ENCODE data around the gene PEX6. TPM values are rescaled to one million over a fixed set of nuclear protein-coding genes. Genes with fewer than 3 reads are reported as not detected.

PEX6 gene
- total RNA-seq, 1 donor from 2014 or later = 17.0 TPM

- Mint-ChIP-seq H3K27me3 (ENCODE audit: low read depth) (no peaks in the 10 kb centered on the region), H3K4me3 (ENCODE audit: unreplicated experiment) (no peak overlapping the region), H3K9me3 (ENCODE audit: low read depth) (no peaks in the 10 kb centered on the region), H3K27ac (ENCODE audit: unreplicated experiment) (peak overlapping the region; percentile 29), H3K4me1 (ENCODE audit: low read depth) (no peaks in the 10 kb centered on the region), H3K36me3 (ENCODE audit: low read depth) (no peaks in the 10 kb centered on the region)
- DNase-seq (ENCODE audit: low spot score) = no peak
- peak; percentile 65 for TF ChIP-seq CTCF (IDR thresholded peaks at IDR 0.05)
These were observed 17.5 kb upstream of the PEX6 start for GRCh38 chr6:42996513-42996912.

DNA sequence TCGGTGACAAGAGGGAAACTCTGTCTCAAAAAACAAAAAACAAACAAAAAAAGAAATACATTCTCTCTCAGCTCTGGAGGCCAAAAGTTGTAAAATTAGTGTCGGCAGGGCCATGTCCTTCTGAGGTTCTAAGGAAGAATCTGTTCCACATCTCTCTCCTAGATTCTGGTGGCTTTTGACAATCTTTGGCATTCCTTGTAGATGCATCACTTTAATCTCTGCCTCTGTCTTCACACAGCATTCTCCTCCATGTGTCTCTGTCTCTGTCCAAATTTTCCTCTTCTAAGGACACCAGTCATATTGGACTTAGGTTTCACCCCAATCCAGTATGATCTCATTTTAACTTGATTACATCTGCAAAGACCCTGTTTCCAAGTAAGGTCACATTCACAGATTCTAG is 14.5 kb upstream of the PEX6 start:
- no peak for DNase-seq (ENCODE audit: low spot score)
- Mint-ChIP-seq H3K4me3 (ENCODE audit: unreplicated experiment) (no peak overlapping the region), H3K27ac (ENCODE audit: unreplicated experiment) (no peak overlapping the region), H3K36me3 (ENCODE audit: low read depth) (peaks cover 9% of the 10 kb centered on the region), H3K9me3 (ENCODE audit: low read depth) (no peaks in the 10 kb centered on the region), H3K27me3 (ENCODE audit: low read depth) (no peaks in the 10 kb centered on the region), H3K4me1 (ENCODE audit: low read depth) (peaks cover 10% of the 10 kb centered on the region)
- no peak for TF ChIP-seq CTCF (IDR thresholded peaks at IDR 0.05)

GRCh38 chr6:42989923-42990322 is 10.9 kb upstream of the PEX6 start:
- H3K27ac Mint-ChIP-seq (ENCODE audit: unreplicated experiment) = no peak overlapping the region
- peaks cover 9% of the 10 kb centered on the region for H3K36me3 Mint-ChIP-seq (ENCODE audit: low read depth)
- DNase-seq (ENCODE audit: low spot score) = no peak
- H3K4me1 Mint-ChIP-seq (ENCODE audit: low read depth) = peaks cover 41% of the 10 kb centered on the region
- H3K27me3 Mint-ChIP-seq (ENCODE audit: low read depth) = no peaks in the 10 kb centered on the region
- H3K9me3 Mint-ChIP-seq (ENCODE audit: low read depth) = no peaks in the 10 kb centered on the region
- no peak for TF ChIP-seq CTCF (IDR thresholded peaks at IDR 0.05)
- no peak overlapping the region for H3K4me3 Mint-ChIP-seq (ENCODE audit: unreplicated experiment)

- no peak for TF ChIP-seq CTCF (IDR thresholded peaks at IDR 0.05)
- Mint-ChIP-seq H3K27ac (ENCODE audit: unreplicated experiment) (peak overlapping the region; percentile 15), H3K4me1 (ENCODE audit: low read depth) (peaks cover 47% of the 10 kb centered on the region), H3K36me3 (ENCODE audit: low read depth) (peaks cover 9% of the 10 kb centered on the region), H3K4me3 (ENCODE audit: unreplicated experiment) (no peak overlapping the region), H3K27me3 (ENCODE audit: low read depth) (no peaks in the 10 kb centered on the region), H3K9me3 (ENCODE audit: low read depth) (no peaks in the 10 kb centered on the region)
- no peak for DNase-seq (ENCODE audit: low spot score)
These were observed 9.6 kb upstream of the PEX6 start for GRCh38 chr6:42988486-42989020.

- Mint-ChIP-seq H3K9me3 (ENCODE audit: low read depth) (no peaks in the 10 kb centered on the region), H3K27ac (ENCODE audit: unreplicated experiment) (peak overlapping the region; percentile 15), H3K4me3 (ENCODE audit: unreplicated experiment) (no peak overlapping the region)
These were observed 8.8 kb upstream of the PEX6 start for GRCh38 chr6:42987533-42988451.

More at GRCh38 chr6:42987533-42988451, 8.8 kb upstream of the PEX6 start:
- DNase-seq (ENCODE audit: low spot score) = no peak
- TF ChIP-seq CTCF (IDR thresholded peaks at IDR 0.05) = no peak
- H3K4me1 Mint-ChIP-seq (ENCODE audit: low read depth) = peaks cover 48% of the 10 kb centered on the region
- H3K36me3 Mint-ChIP-seq (ENCODE audit: low read depth) = peaks cover 9% of the 10 kb centered on the region
- H3K27me3 Mint-ChIP-seq (ENCODE audit: low read depth) = no peaks in the 10 kb centered on the region

Measured in chondrocyte (in vitro differentiated cells).